Panc1 (cell line): ENCODE results near the gene IFNA17. TPM values are rescaled to one million over a fixed set of nuclear protein-coding genes. Genes with fewer than 3 reads are reported as not detected.
"Not testable (repeated sequence)": the region's sequence is repeated elsewhere in the genome, so short reads cannot be mapped to it uniquely, and the experiment has no call there.

Experiments used
- ATAC-seq: fragments of 200-7000 bp; cut with Tn5 transposase; 2 replicates; pipeline ENCODE4 v1.9.1; 2020; ENCODE audit warnings: mild to moderate bottlenecking, moderate library complexity
- BruUV-seq: library from RNA; stranded (reverse); fragments of 400-500 nt; replicated peaks from 2 replicates; lab custom pipeline; 2021; lab: Mats Ljungman, UMichigan
- CTCF ChIA-PET: fragments of 300-600 bp; sonication (Branson Sonifier 250); formaldehyde crosslinking; loops from one replicate; lab custom pipeline; 2022; ENCODE audit warnings: antibody characterized with exemption; lab: Charles Lee
- POLR2A ChIA-PET: fragments of 300-600 bp; sonication (Branson Sonifier 250); formaldehyde crosslinking; loops from one replicate; lab custom pipeline; 2022; ENCODE audit warnings: antibody characterized with exemption; lab: Charles Lee
- DNase-seq: peaks from one replicate; pipeline ENCODE4 v3.0.0-alpha.2; 2010; ENCODE audit warnings: low read depth, low spot score
- H3K27ac ChIP-seq: 2 replicates; pipeline ENCODE4 v1.5.1; 2011; ENCODE audit warnings: mild to moderate bottlenecking, low read length, inconsistent platforms
- H3K27me3 ChIP-seq: fragments of 200-500 bp; sonication (Bioruptor generic); 2 replicates; pipeline ENCODE4 v1.6.0; 2014; ENCODE audit warnings: low read length, inconsistent platforms; ENCODE audit not compliant: control insufficient read depth, insufficient read depth
- H3K36me3 ChIP-seq: fragments of 200-500 bp; sonication (Bioruptor generic); 2 replicates; pipeline ENCODE4 v1.5.1; 2014; ENCODE audit warnings: inconsistent platforms, mild to moderate bottlenecking, low read length, moderate library complexity; ENCODE audit not compliant: control insufficient read depth, insufficient read depth
- H3K4me1 ChIP-seq: 2 replicates; pipeline ENCODE4 v1.5.1; 2011; ENCODE audit warnings: inconsistent platforms, mild to moderate bottlenecking, low read length, moderate library complexity; ENCODE audit not compliant: control insufficient read depth, insufficient read depth
- H3K4me3 ChIP-seq, 2 experiments: 2 replicates each; pipeline ENCODE4 v1.5.1; 2011 to 2012; ENCODE audit warnings: low read depth in 2 of 2, low read length in 2 of 2, mild to moderate bottlenecking in 2 of 2, inconsistent platforms in 1 of 2, moderate library complexity in 1 of 2
- H3K9me3 ChIP-seq: fragments of 200-500 bp; sonication (Bioruptor generic); 2 replicates; pipeline ENCODE4 v1.5.1; 2014; ENCODE audit warnings: low read depth, mild to moderate bottlenecking, inconsistent platforms, low read length, moderate library complexity; ENCODE audit not compliant: control insufficient read depth, insufficient read depth
- CTCF ChIP-seq: fragments of 450-650 bp; IDR thresholded peaks from 2 replicates; pipeline ENCODE4 v1.5.1; 2017; ENCODE audit warnings: mild to moderate bottlenecking
- POLR2AphosphoS5 ChIP-seq: IDR thresholded peaks from 2 replicates; pipeline ENCODE4 v1.6.1; 2012; ENCODE audit warnings: mild to moderate bottlenecking, low read depth, low read length, moderate library complexity
- REST ChIP-seq, 2 experiments: IDR thresholded peaks; 2 replicates each; pipeline ENCODE4 v1.6.1; 2011 to 2012; ENCODE audit warnings: low read depth in 2 of 2, control low read depth in 1 of 2, low read length in 1 of 2, mild to moderate bottlenecking in 1 of 2, moderate library complexity in 1 of 2; ENCODE audit not compliant: insufficient read depth in 1 of 2
- SIN3A ChIP-seq: IDR thresholded peaks from 2 replicates; pipeline ENCODE4 v1.6.1; 2012; ENCODE audit warnings: low read depth, mild to moderate bottlenecking, low read length, moderate library complexity, borderline replicate concordance; ENCODE audit not compliant: insufficient read depth
- TCF7L2 ChIP-seq: IDR thresholded peaks from 2 replicates; pipeline ENCODE4 v1.6.1; 2011; ENCODE audit warnings: mild to moderate bottlenecking, low read depth, low read length, inconsistent platforms
- in situ Hi-C: cut with HindIII; loops from 2 replicates; pipeline ENCODE4 v1.10.0; 2016; ENCODE audit warnings: low sequenced_read_pairs, low pct_unique_long_range_greater_than_20kb
- intact Hi-C: fragments of 100-400 bp; cut with micrococcal nuclease; formaldehyde crosslinking; loops from one replicate; pipeline ENCODE4 v1.10.0; 2022; ENCODE audit not compliant: unreplicated experiment
- total RNA-seq: library from RNA; stranded (reverse); gene quantifications from one replicate; pipeline ENCODE4 v1.2.1, GENCODE V29; 2021; ENCODE audit not compliant: unreplicated experiment

Gene IFNA17
- total RNA-seq, 1 experiment from 2014 or later, result not detected

- intact Hi-C loops, DNase-seq: not testable (repeated sequence)
Observed at GRCh38 chr9:21235468-21236359, 7.7 kb upstream of the IFNA17 start.

GRCh38 chr9:21234153-21234687 lies 6.2 kb upstream of the IFNA17 start:
- in situ Hi-C loops, result no loop called here
- no peak overlapping the region for H3K27ac ChIP-seq
- H3K36me3 ChIP-seq, result no peaks in the 10 kb centered on the region
- BruUV-seq, result no TSS peak
- no peak for ATAC-seq
- H3K4me3 ChIP-seq, result no peak overlapping the region
- intact Hi-C loops, result no loop called here
- no peaks in the 10 kb centered on the region for H3K27me3 ChIP-seq
- no peaks in the 10 kb centered on the region for H3K4me1 ChIP-seq
- no peak for TF ChIP-seq SIN3A
- TF ChIP-seq CTCF, result no peak
- TF ChIP-seq POLR2AphosphoS5, result no peak
- TF ChIP-seq TCF7L2, result no peak
- no peak for TF ChIP-seq REST (IDR thresholded peaks at IDR 0.05; ENCODE audit: insufficient read depth in 1 of 2, low read depth in 2 of 2, low read length in 1 of 2)
- ChIA-PET CTCF (no interaction called here), POLR2A (no interaction called here)
- no peaks in the 10 kb centered on the region for H3K9me3 ChIP-seq
- no peak for DNase-seq

More at GRCh38 chr9:21235468-21236359, 7.7 kb upstream of the IFNA17 start:
- H3K27ac ChIP-seq, H3K9me3 ChIP-seq, BruUV-seq, H3K4me1 ChIP-seq, ATAC-seq, in situ Hi-C loops, H3K27me3 ChIP-seq, POLR2A ChIA-PET, H3K4me3 ChIP-seq, CTCF ChIA-PET, H3K36me3 ChIP-seq: not testable (repeated sequence)
- TF ChIP-seq CTCF, result peak; percentile 43
